Activated gamma-delta T cell (primary cell): ENCODE measurements around the gene COL26A1.
"Not testable (repeated sequence)": the region's sequence is repeated elsewhere in the genome, so short reads cannot be mapped to it uniquely, and the experiment has no call there.

ENCODE experiments used
- DNase-seq: peaks from one replicate; lab custom pipeline; 2025; lab: John Stamatoyannopoulos, UW

The COL26A1 gene

GRCh38 chr7:101553771-101554445 lies 191.2 kb downstream of the COL26A1 start:
- DNase-seq: no peak

GRCh38 chr7:101554584-101555268 lies 192.1 kb downstream of the COL26A1 start:
- DNase-seq: no peak

- DNase-seq: no peak
These were observed 192.7 kb downstream of the COL26A1 start for GRCh38 chr7:101555269-101555920.

- DNase-seq: no peak
These were observed 193.2 kb downstream of the COL26A1 start for GRCh38 chr7:101555921-101556275.

GRCh38 chr7:101556453-101556968 lies 193.8 kb downstream of the COL26A1 start:
- no peak for DNase-seq

- no peak for DNase-seq
These were observed 194.7 kb downstream of the COL26A1 start for GRCh38 chr7:101557421-101557820.

- no peak for DNase-seq
These were observed 195.5 kb downstream of the COL26A1 start for GRCh38 chr7:101557978-101558741.

GRCh38 chr7:101558742-101559325 lies 196.2 kb downstream of the COL26A1 start:
- DNase-seq: no peak

- no peak for DNase-seq
These were observed 196.9 kb downstream of the COL26A1 start for GRCh38 chr7:101559586-101559985.

GRCh38 chr7:101560021-101560420 lies 197.3 kb downstream of the COL26A1 start:
- DNase-seq: not testable (repeated sequence)

- DNase-seq: no peak
These were observed 198.2 kb downstream of the COL26A1 start for GRCh38 chr7:101560856-101561255.

GRCh38 chr7:101561293-101561692 lies 198.6 kb downstream of the COL26A1 start:
- DNase-seq: not testable (repeated sequence)

- no peak for DNase-seq
These were observed 200.0 kb downstream of the COL26A1 start for GRCh38 chr7:101562531-101563197.

GRCh38 chr7:101563198-101563901 lies 200.7 kb downstream of the COL26A1 start:
- no peak for DNase-seq

GRCh38 chr7:101563943-101564777 lies 201.5 kb downstream of the COL26A1 start:
- DNase-seq: no peak

- no peak for DNase-seq
These were observed 202.1 kb downstream of the COL26A1 start for GRCh38 chr7:101564778-101565211.

GRCh38 chr7:101565601-101566209 lies 203.0 kb downstream of the COL26A1 start:
- no peak for DNase-seq

- no peak for DNase-seq
These were observed 204.6 kb downstream of the COL26A1 start for GRCh38 chr7:101567230-101567629.

GRCh38 chr7:101572156-101572555 lies 209.5 kb downstream of the COL26A1 start:
- no peak for DNase-seq
